Measurements from ENCODE around the gene ASB6. TPM values are rescaled to one million over a fixed set of nuclear protein-coding genes. Genes with fewer than 3 reads are reported as not detected.
"Not testable (repeated sequence)": the region's sequence is repeated elsewhere in the genome, so short reads cannot be mapped to it uniquely, and the experiment has no call there.

ASB6 gene
- total and polyA plus RNA-seq, 2 of the 13 experiments (the other 11 are each of a cell fraction or from before 2014, with no cell fraction given), result 8.2 to 8.4 TPM

GRCh38 chr9:129637102-129637501, 4.8 kb downstream of the ASB6 start:
- TF ChIP-seq HMGA1 (CRISPR knock-in tag; conservative IDR thresholded peaks at IDR 0.05) (no peak), AGO2 (optimal IDR thresholded peaks at IDR 0.05; ENCODE audit: low read depth, low read length) (peak; percentile 91)
- ATAC-seq (no peak), FAIRE-seq (no peak), DNase-seq (ENCODE audit: low spot score) (no peak)
- Histone ChIP-seq H3K9me3 (ENCODE audit: low read length) (no peaks in the 10 kb centered on the region), H3K9ac (ENCODE audit: insufficient read depth, low read depth, low read length) (no peak overlapping the region), H4K20me1 (ENCODE audit: insufficient read depth, low read length) (peaks cover 16% of the 10 kb centered on the region; the same call in 1 of the 2 replicates), H3K36me3 (replicated peaks in 1 of 2; ENCODE audit: control insufficient read depth in 1 of 2, insufficient read depth in 2 of 2, low read length in 2 of 2) (peaks cover 42 to 67% of the 10 kb centered on the region in 2 experiments; a peak in 4 of 5 replicates), H3K4me3 (replicated peaks in 1 of 3; ENCODE audit: insufficient read depth in 1 of 3, low read depth in 2 of 3, low read length in 3 of 3) (no peak overlapping the region), H3K4me1 (ENCODE audit: insufficient read depth, low read length) (peaks cover 15% of the 10 kb centered on the region), H3K27ac (ENCODE audit: extremely low read length, insufficient read depth, low read length) (no peak overlapping the region), H3K79me2 (ENCODE audit: insufficient read depth, low read length) (peaks cover 34% of the 10 kb centered on the region), H2AFZ (ENCODE audit: low read length) (no peak overlapping the region), H3K27me3 (ENCODE audit: control insufficient read depth in 1 of 2, insufficient read depth in 2 of 2, low read length in 2 of 2) (no peaks in the 10 kb centered on the region; a peak in 1 of 5 replicates), H3K4me2 (ENCODE audit: low read depth, low read length) (no peak overlapping the region)
- BruUV-seq (replicated peaks), result no TSS peak
- intact Hi-C loops (cut with micrococcal nuclease; ENCODE audit: unreplicated experiment), result no loop called here
- WGBS (ENCODE audit: low lambda C conversion rate), result 90% methylated on average over 4 of the region's 9 CpGs
- in situ Hi-C loops (cut with HindIII; ENCODE audit: extremely low pct_ligation_motif_present, low pct_unique_long_range_greater_than_20kb), result no loop called here
- ChIA-PET POLR2A (interaction anchor here (0.9 to 1.6 kb wide), 2 partner anchors 9 to 12 kb away, joined by 3 to 5 read pairs; no protein-coding TSS in a partner anchor), CTCF (ENCODE audit: low intra/inter-chr PET ratio, low total read pairs) (no interaction called here)

DNA sequence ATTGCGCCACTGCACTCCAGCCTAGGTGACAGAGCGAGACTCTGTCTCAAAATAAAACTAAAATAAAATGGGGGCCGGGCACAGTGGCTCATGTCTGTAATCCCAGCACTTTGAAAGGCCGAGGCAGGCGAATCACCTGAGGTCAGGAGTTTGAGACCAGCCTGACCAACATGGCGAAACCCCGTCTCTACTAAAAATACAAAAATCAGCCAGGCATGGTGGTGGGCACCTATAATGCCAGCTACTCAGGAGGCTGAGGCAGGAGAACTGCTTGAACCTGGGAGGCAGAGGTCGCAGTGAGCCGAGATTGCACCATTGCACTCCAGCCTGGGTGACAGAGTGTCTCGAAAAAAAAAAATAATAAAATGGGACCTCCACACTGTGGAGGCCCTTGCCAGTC, 5.6 kb downstream of the ASB6 start:
- H3K9ac ChIP-seq (ENCODE audit: insufficient read depth, low read depth, low read length); DNase-seq (ENCODE audit: low spot score); in situ Hi-C loops (cut with HindIII; ENCODE audit: extremely low pct_ligation_motif_present, low pct_unique_long_range_greater_than_20kb); H3K9me3 ChIP-seq (ENCODE audit: low read length); H3K27ac ChIP-seq (ENCODE audit: extremely low read length, insufficient read depth, low read length); intact Hi-C loops (cut with micrococcal nuclease; ENCODE audit: unreplicated experiment); ATAC-seq; H3K4me2 ChIP-seq (ENCODE audit: low read depth, low read length); CTCF ChIA-PET (ENCODE audit: low intra/inter-chr PET ratio, low total read pairs); H3K4me3 ChIP-seq (replicated peaks in 1 of 3; ENCODE audit: insufficient read depth in 1 of 3, low read depth in 2 of 3, low read length in 3 of 3); H3K27me3 ChIP-seq (ENCODE audit: control insufficient read depth in 1 of 2, insufficient read depth in 2 of 2, low read length in 2 of 2); FAIRE-seq; H2AFZ ChIP-seq (ENCODE audit: low read length): not testable (repeated sequence)
- H3K36me3 ChIP-seq (replicated peaks in 1 of 2; ENCODE audit: control insufficient read depth in 1 of 2, insufficient read depth in 2 of 2, low read length in 2 of 2), result peaks cover 46 to 74% of the 10 kb centered on the region in 2 experiments; a peak in 4 of 5 replicates
- POLR2A ChIA-PET, result interaction anchor here (0.9 to 1.6 kb wide), 2 partner anchors 8 to 12 kb away, joined by 3 to 5 read pairs; no protein-coding TSS in a partner anchor
- H3K79me2 ChIP-seq (ENCODE audit: insufficient read depth, low read length), result peaks cover 38% of the 10 kb centered on the region
- 97% methylated on average over 10 of the region's 10 CpGs for WGBS (ENCODE audit: low lambda C conversion rate)
- H3K4me1 ChIP-seq (ENCODE audit: insufficient read depth, low read length), result peaks cover 15% of the 10 kb centered on the region
- TSS peak; percentile 12 for BruUV-seq (replicated peaks)
- H4K20me1 ChIP-seq (ENCODE audit: insufficient read depth, low read length), result peaks cover 19% of the 10 kb centered on the region
